Measurements from ENCODE around the gene GALNT12.

Gene GALNT12

GRCh38 chr9:98883276-98883675 is 75.8 kb downstream of the GALNT12 start:
- Mint-ChIP-seq H3K36me3 (no peaks in the 10 kb centered on the region), H3K27me3 (peaks cover 17% of the 10 kb centered on the region), H3K4me1 (no peaks in the 10 kb centered on the region), H3K9me3 (no peaks in the 10 kb centered on the region), H3K27ac (no peak overlapping the region), H3K4me3 (no peak overlapping the region)

- H3K27me3 Mint-ChIP-seq, result peaks cover 17% of the 10 kb centered on the region
- H3K4me3 Mint-ChIP-seq, result no peak overlapping the region
- H3K9me3 Mint-ChIP-seq, result no peaks in the 10 kb centered on the region
- H3K4me1 Mint-ChIP-seq, result no peaks in the 10 kb centered on the region
- H3K36me3 Mint-ChIP-seq, result no peaks in the 10 kb centered on the region
- no peak overlapping the region for H3K27ac Mint-ChIP-seq
Observed at GRCh38 chr9:98884849-98885248, 77.4 kb downstream of the GALNT12 start.

GRCh38 chr9:98885575-98886295 is 78.3 kb downstream of the GALNT12 start:
- Mint-ChIP-seq H3K4me3 (no peak overlapping the region), H3K9me3 (no peaks in the 10 kb centered on the region), H3K27ac (no peak overlapping the region), H3K36me3 (no peaks in the 10 kb centered on the region), H3K4me1 (no peaks in the 10 kb centered on the region), H3K27me3 (peaks cover 17% of the 10 kb centered on the region)

GRCh38 chr9:98886691-98887229 is 79.3 kb downstream of the GALNT12 start:
- H3K4me1 Mint-ChIP-seq, result no peaks in the 10 kb centered on the region
- H3K9me3 Mint-ChIP-seq, result no peaks in the 10 kb centered on the region
- no peak overlapping the region for H3K4me3 Mint-ChIP-seq
- peaks cover 17% of the 10 kb centered on the region for H3K27me3 Mint-ChIP-seq
- no peak overlapping the region for H3K27ac Mint-ChIP-seq
- H3K36me3 Mint-ChIP-seq, result no peaks in the 10 kb centered on the region

- Mint-ChIP-seq H3K9me3 (no peaks in the 10 kb centered on the region), H3K4me1 (no peaks in the 10 kb centered on the region), H3K27me3 (peaks cover 13% of the 10 kb centered on the region), H3K27ac (no peak overlapping the region), H3K4me3 (no peak overlapping the region), H3K36me3 (no peaks in the 10 kb centered on the region)
Observed at GRCh38 chr9:98887918-98888510, 80.5 kb downstream of the GALNT12 start.

DNA sequence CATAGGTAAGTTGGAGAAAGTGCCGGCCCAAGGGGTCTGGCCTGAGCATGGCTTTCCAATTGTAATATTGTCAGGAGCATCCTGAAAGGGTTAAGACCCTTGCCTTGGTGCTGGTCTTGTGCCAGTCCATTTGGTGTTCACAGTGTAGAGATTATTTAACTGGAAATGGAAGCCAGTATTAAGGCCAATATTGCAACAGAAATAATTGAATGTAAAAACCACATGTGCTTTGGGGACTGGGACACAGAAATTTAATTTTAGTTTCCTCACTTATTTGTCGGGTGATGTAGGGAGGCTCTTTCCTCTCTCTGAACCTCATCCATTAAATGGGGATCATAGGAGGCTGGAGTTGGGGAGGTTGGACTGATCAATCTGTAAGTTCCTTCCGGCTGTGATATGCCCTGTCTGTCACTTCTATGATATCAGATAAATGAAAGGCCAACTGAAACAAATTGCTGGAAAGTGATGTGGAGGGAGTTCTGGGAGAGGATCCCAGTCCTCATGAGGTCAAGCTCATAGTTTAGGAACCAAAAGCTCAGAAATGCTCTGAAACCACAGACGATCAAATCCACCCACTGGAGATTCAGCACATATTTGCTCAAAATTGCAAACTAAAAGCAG is 81.4 kb downstream of the GALNT12 start:
- no peak overlapping the region for H3K27ac Mint-ChIP-seq
- no peaks in the 10 kb centered on the region for H3K4me1 Mint-ChIP-seq
- H3K4me3 Mint-ChIP-seq, result no peak overlapping the region
- no peaks in the 10 kb centered on the region for H3K9me3 Mint-ChIP-seq
- H3K36me3 Mint-ChIP-seq, result no peaks in the 10 kb centered on the region
- peaks cover 9% of the 10 kb centered on the region for H3K27me3 Mint-ChIP-seq

DNA sequence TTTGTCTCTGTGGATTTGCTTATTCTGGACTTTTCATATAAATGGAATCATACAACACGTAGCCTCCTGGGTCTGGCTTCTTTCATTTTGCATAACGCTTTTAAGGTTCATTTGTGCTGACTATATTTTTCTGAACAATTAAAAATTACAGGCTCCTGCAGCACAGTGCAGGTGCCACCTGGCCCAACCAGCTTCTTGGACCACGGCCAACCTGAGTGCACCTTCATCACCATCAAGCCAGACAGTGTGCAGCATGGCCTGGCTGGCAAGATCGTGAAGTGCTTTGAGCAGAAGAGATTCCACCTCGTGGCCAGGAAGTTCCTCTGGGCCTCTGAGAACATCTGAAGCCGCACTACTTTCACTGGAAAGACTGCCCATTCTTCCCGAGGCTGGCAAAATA is 82.8 kb downstream of the GALNT12 start:
- H3K4me1 Mint-ChIP-seq, result no peaks in the 10 kb centered on the region
- no peaks in the 10 kb centered on the region for H3K9me3 Mint-ChIP-seq
- H3K27ac Mint-ChIP-seq, result no peak overlapping the region
- H3K4me3 Mint-ChIP-seq, result no peak overlapping the region
- no peaks in the 10 kb centered on the region for H3K36me3 Mint-ChIP-seq
- peaks cover 5% of the 10 kb centered on the region for H3K27me3 Mint-ChIP-seq

GRCh38 chr9:98892288-98892687 is 84.8 kb downstream of the GALNT12 start:
- no peaks in the 10 kb centered on the region for H3K36me3 Mint-ChIP-seq
- no peaks in the 10 kb centered on the region for H3K9me3 Mint-ChIP-seq
- no peaks in the 10 kb centered on the region for H3K4me1 Mint-ChIP-seq
- H3K4me3 Mint-ChIP-seq, result no peak overlapping the region
- H3K27ac Mint-ChIP-seq, result no peak overlapping the region
- H3K27me3 Mint-ChIP-seq, result peaks cover 8% of the 10 kb centered on the region

DNA sequence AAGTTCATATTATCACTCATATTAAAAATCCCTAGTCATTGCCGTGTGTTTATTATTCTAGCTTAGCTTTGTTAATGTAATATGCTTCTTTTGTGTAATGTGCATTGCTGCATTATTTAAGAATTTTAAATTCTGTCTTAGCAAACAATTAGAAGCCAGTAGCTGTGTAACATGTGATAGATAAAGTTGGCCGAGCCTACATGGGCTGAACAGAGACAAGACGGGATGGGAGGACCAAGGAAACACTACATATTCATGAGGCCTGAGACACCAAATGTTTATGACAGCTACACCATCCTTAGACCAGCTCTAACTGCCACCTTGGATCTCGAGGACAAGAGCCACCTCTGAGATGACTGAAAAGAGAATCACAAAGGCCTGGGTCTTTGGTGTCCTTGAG is 85.2 kb downstream of the GALNT12 start:
- no peaks in the 10 kb centered on the region for H3K36me3 Mint-ChIP-seq
- no peaks in the 10 kb centered on the region for H3K9me3 Mint-ChIP-seq
- H3K27ac Mint-ChIP-seq, result no peak overlapping the region
- no peak overlapping the region for H3K4me3 Mint-ChIP-seq
- no peaks in the 10 kb centered on the region for H3K4me1 Mint-ChIP-seq
- peaks cover 8% of the 10 kb centered on the region for H3K27me3 Mint-ChIP-seq

- no peaks in the 10 kb centered on the region for H3K36me3 Mint-ChIP-seq
- no peak overlapping the region for H3K4me3 Mint-ChIP-seq
- no peaks in the 10 kb centered on the region for H3K4me1 Mint-ChIP-seq
- no peak overlapping the region for H3K27ac Mint-ChIP-seq
- peaks cover 8% of the 10 kb centered on the region for H3K27me3 Mint-ChIP-seq
- H3K9me3 Mint-ChIP-seq, result no peaks in the 10 kb centered on the region
Observed at GRCh38 chr9:98894171-98894570, 86.7 kb downstream of the GALNT12 start.

GRCh38 chr9:98894761-98895160 is 87.3 kb downstream of the GALNT12 start:
- no peak overlapping the region for H3K27ac Mint-ChIP-seq
- H3K9me3 Mint-ChIP-seq, result no peaks in the 10 kb centered on the region
- peaks cover 4% of the 10 kb centered on the region for H3K4me1 Mint-ChIP-seq
- H3K4me3 Mint-ChIP-seq, result no peak overlapping the region
- peaks cover 8% of the 10 kb centered on the region for H3K27me3 Mint-ChIP-seq
- no peaks in the 10 kb centered on the region for H3K36me3 Mint-ChIP-seq

DNA sequence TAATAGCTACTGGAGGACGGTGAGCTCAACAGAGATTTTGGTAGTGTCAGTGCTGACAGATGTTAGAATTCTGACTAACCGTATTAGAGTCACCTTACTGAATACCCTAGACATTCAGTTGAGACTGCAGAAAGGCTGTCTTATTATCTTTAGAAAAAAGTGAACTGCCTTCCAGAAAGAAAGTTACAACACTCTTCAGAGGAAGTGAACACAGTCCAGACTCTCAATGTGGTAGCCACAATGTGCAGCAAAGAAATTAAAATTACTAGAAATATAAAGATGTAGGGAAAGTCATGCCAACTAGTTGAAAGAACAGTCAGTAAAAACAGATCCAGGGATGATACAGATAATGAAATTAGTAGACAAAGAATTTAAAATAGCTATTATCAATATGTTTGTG is 89.2 kb downstream of the GALNT12 start:
- H3K27me3 Mint-ChIP-seq, result peaks cover 6% of the 10 kb centered on the region
- no peak overlapping the region for H3K27ac Mint-ChIP-seq
- peaks cover 5% of the 10 kb centered on the region for H3K4me1 Mint-ChIP-seq
- H3K4me3 Mint-ChIP-seq, result no peak overlapping the region
- H3K9me3 Mint-ChIP-seq, result no peaks in the 10 kb centered on the region
- no peaks in the 10 kb centered on the region for H3K36me3 Mint-ChIP-seq

GRCh38 chr9:98897745-98898144 is 90.3 kb downstream of the GALNT12 start:
- Mint-ChIP-seq H3K27me3 (peaks cover 6% of the 10 kb centered on the region), H3K27ac (no peak overlapping the region), H3K9me3 (no peaks in the 10 kb centered on the region), H3K4me3 (no peak overlapping the region), H3K36me3 (no peaks in the 10 kb centered on the region), H3K4me1 (peaks cover 5% of the 10 kb centered on the region)

- H3K27me3 Mint-ChIP-seq, result peaks cover 8% of the 10 kb centered on the region
- no peak overlapping the region for H3K27ac Mint-ChIP-seq
Observed at GRCh38 chr9:98899408-98900056, 92.1 kb downstream of the GALNT12 start.

More at GRCh38 chr9:98899408-98900056, 92.1 kb downstream of the GALNT12 start:
- Mint-ChIP-seq H3K4me3 (no peak overlapping the region), H3K4me1 (peaks cover 5% of the 10 kb centered on the region), H3K36me3 (no peaks in the 10 kb centered on the region), H3K9me3 (no peaks in the 10 kb centered on the region)

Data from activated naive CD4-positive, alpha-beta T cell treated with anti-CD3 and anti-CD28 coated beads, Interleukin-2, amount 50 U/mL, for 24 hours (primary cell).